Testis (tissue), 3 donors: Measurements from ENCODE around the gene USP48. TPM values are rescaled to one million over a fixed set of nuclear protein-coding genes. Genes with fewer than 3 reads are reported as not detected.

Experiments
- DNase-seq: peaks from one replicate; pipeline ENCODE4 v3.0.0-alpha.2; 2019
- H3K27ac ChIP-seq, 2 donors: fragments of 200-600 bp; sonication (generic); one replicate each; pipeline ENCODE4 v1.5.1; 2019
- H3K27me3 ChIP-seq: fragments of 200-600 bp; sonication (generic); one replicate; pipeline ENCODE4 v1.5.1; 2019
- H3K36me3 ChIP-seq: fragments of 200-600 bp; sonication (generic); one replicate; pipeline ENCODE4 v1.5.1; 2017; ENCODE audit warnings: low read depth; ENCODE audit errors: missing control alignments
- H3K4me1 ChIP-seq: fragments of 200-600 bp; sonication (generic); one replicate; pipeline ENCODE4 v1.5.1; 2019
- H3K4me3 ChIP-seq, 2 donors: fragments of 200-600 bp; sonication (generic); one replicate each; pipeline ENCODE4 v1.5.1; 2017 to 2019
- H3K9me3 ChIP-seq: fragments of 200-600 bp; sonication (generic); one replicate; pipeline ENCODE4 v1.5.1; 2017
- CTCF ChIP-seq, 3 experiments: fragments of 450-650 bp in 2 of 3; fragments of 200-600 bp in 1 of 3; sonication (generic) in 1 of 3; IDR thresholded peaks; one replicate each; pipeline ENCODE4 v1.5.1; 2016 to 2019; ENCODE audit warnings: antibody characterized with exemption in 3 of 3, mild to moderate bottlenecking in 2 of 3, moderate library complexity in 1 of 3
- POLR2A ChIP-seq: fragments of 450-650 bp; IDR thresholded peaks from one replicate; pipeline ENCODE4 v1.6.1; 2017; ENCODE audit warnings: antibody characterized with exemption, mild to moderate bottlenecking, moderate library complexity
- WGBS, 2 donors: methylation state at CpG; one replicate each; pipeline ENCODE4 v1.1.5; 2018; 5-methylcytosine and 5-hydroxymethylcytosine counted together
- intact Hi-C: fragments of 100-400 bp; cut with DNase I; formaldehyde crosslinking; loops from one replicate; pipeline ENCODE4 v1.15.1; 2023; ENCODE audit warnings: low total_unique reads
- polyA plus RNA-seq: library from polyadenylated mRNA; stranded (reverse); fragments of 350-450 nt; fragmentation: Illumina TruSeq; extraction: RNeasy Lipid Tissue Mini Kit (QIAGEN cat#74804); gene quantifications from one replicate; pipeline ENCODE4 v1.2.3, GENCODE V29; 2014; ENCODE audit warnings: low read depth, low replicate concordance; ENCODE audit not compliant: insufficient read depth
- total RNA-seq, 2 donors: library from RNA; depleted of rRNA; stranded (reverse); fragments of >200 nt; gene quantifications; one replicate each; pipeline ENCODE4 v1.2.3, GENCODE V29; 2016

The USP48 gene
- total and polyA plus RNA-seq, 3 donors from 2014 or later: 33.3 to 66.2 (median 63.0) TPM

- H3K4me3 ChIP-seq: no peak overlapping the region
- H3K36me3 ChIP-seq: no peaks in the 10 kb centered on the region
- no peak overlapping the region for H3K27ac ChIP-seq
- DNase-seq: no peak
- H3K27me3 ChIP-seq: no peaks in the 10 kb centered on the region
- no peak for TF ChIP-seq POLR2A
- 85 to 95% methylated on average over 4 of the region's 4 CpGs for WGBS, 2 donors
- intact Hi-C loops: no loop called here
- no peaks in the 10 kb centered on the region for H3K9me3 ChIP-seq
- peaks cover 27% of the 10 kb centered on the region for H3K4me1 ChIP-seq
These were observed 16.7 kb downstream of the USP48 start for GRCh38 chr1:21766210-21766609.

GRCh38 chr1:21764615-21765423 lies 18.1 kb downstream of the USP48 start:
- H3K27me3 ChIP-seq: no peaks in the 10 kb centered on the region
- intact Hi-C loops: no loop called here
- peaks cover 30% of the 10 kb centered on the region for H3K4me1 ChIP-seq

GRCh38 chr1:21763694-21764419 lies 19.1 kb downstream of the USP48 start:
- no peaks in the 10 kb centered on the region for H3K9me3 ChIP-seq
- TF ChIP-seq CTCF (IDR thresholded peaks at IDR 0.05) (no peak), POLR2A (no peak)
- H3K27me3 ChIP-seq: no peaks in the 10 kb centered on the region
- H3K36me3 ChIP-seq: no peaks in the 10 kb centered on the region
- peak; percentile 72 for DNase-seq
- H3K4me1 ChIP-seq: peaks cover 34% of the 10 kb centered on the region
- peak overlapping the region; percentile 28 to 40 for H3K27ac ChIP-seq
- 53 to 64% methylated on average over 7 of the region's 7 CpGs for WGBS, 2 donors
- H3K4me3 ChIP-seq: no peak overlapping the region
- intact Hi-C loops: no loop called here

More at GRCh38 chr1:21764615-21765423, 18.1 kb downstream of the USP48 start:
- no peaks in the 10 kb centered on the region for H3K36me3 ChIP-seq
- 46 to 60% methylated on average over 12 to 13 of the region's 13 CpGs for WGBS, 2 donors
- peak overlapping the region; percentile 60 to 67 for H3K27ac ChIP-seq
- TF ChIP-seq POLR2A (no peak), CTCF (IDR thresholded peaks at IDR 0.05) (no peak)
- DNase-seq: peak; percentile 75
- H3K9me3 ChIP-seq: no peaks in the 10 kb centered on the region
- H3K4me3 ChIP-seq: no peak overlapping the region

DNA sequence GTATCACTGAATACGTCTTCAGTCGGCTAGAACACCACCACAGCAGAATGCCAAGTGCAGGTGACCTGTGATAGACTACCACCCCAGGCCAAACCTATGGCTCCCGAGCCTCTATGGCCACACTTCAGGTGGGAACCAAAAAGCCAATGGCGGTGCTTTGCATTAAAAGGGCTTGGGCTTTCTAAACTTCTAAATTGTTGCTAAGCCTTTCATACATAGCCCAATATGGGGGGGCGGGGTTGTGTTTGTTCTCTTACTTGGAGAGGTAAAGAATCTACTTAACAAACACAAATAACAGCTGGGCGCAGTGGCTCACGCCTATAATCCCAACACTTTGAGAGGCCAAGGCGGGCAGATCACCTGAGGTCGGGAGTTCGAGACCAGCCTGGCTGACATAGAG lies 19.7 kb downstream of the USP48 start:
- TF ChIP-seq CTCF (IDR thresholded peaks at IDR 0.05) (no peak), POLR2A (no peak)
- intact Hi-C loops: no loop called here
- Histone ChIP-seq H3K36me3 (no peaks in the 10 kb centered on the region), H3K9me3 (no peaks in the 10 kb centered on the region), H3K4me3 (no peak overlapping the region), H3K27me3 (no peaks in the 10 kb centered on the region), H3K4me1 (peaks cover 34% of the 10 kb centered on the region), H3K27ac (peak overlapping the region; percentile 28 to 40)
- no peak for DNase-seq
- 96 to 97% methylated on average over 10 of the region's 10 CpGs for WGBS, 2 donors

DNA sequence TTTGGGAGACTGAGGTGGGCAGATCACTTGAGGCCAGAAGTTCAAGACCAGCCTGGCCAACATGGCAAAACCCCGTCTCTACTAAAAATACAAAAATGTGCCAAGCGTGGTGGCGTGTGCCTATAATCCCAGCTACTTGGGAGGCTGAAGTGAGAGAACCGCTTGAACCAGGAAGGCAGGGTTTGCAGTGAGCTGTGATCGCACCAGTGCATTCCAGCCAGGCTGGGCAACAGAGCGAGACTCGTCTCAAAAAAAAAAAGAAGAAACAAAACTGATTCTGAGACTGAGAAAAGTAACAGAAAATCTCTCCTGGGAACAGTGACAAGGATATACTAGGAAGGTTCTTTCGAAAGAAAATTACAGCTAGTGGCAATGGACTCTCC lies 20.9 kb downstream of the USP48 start:
- H3K4me3 ChIP-seq: no peak overlapping the region
- intact Hi-C loops: no loop called here
- no peaks in the 10 kb centered on the region for H3K27me3 ChIP-seq
- DNase-seq: no peak
- TF ChIP-seq CTCF (IDR thresholded peaks at IDR 0.05) (no peak), POLR2A (no peak)
- no peaks in the 10 kb centered on the region for H3K36me3 ChIP-seq
- no peaks in the 10 kb centered on the region for H3K9me3 ChIP-seq
- 76 to 78% methylated on average over 8 of the region's 8 CpGs for WGBS, 2 donors
- peaks cover 34% of the 10 kb centered on the region for H3K4me1 ChIP-seq
- no peak overlapping the region for H3K27ac ChIP-seq
